K562 (cell line): ENCODE results near the gene NR2F2.

Experiments used
- CTCF ChIP-seq, 3 experiments: IDR thresholded peaks in 2 of 3; conservative IDR thresholded peaks in 1 of 3; 2 replicates each; pipeline ENCODE4 v1.5.1; 2011 to 2012; ENCODE audit warnings: low read length in 3 of 3, mild to moderate bottlenecking in 3 of 3, control low read depth in 2 of 3, improper control_type of control experiment in 1 of 3, inconsistent platforms in 1 of 3, low read depth in 1 of 3, mixed read lengths in 1 of 3, moderate library complexity in 1 of 3; ENCODE audit not compliant: insufficient read depth in 2 of 3
- FOS ChIP-seq: IDR thresholded peaks from 3 replicates; pipeline ENCODE4 v1.6.1; 2011; ENCODE audit not compliant: insufficient read length; ENCODE audit errors: extremely low read depth
- POLR2A ChIP-seq: fragments of 450-650 bp; conservative IDR thresholded peaks from 2 replicates; pipeline ENCODE4 v1.6.1; 2016
- ZNF740 ChIP-seq, 3 experiments: fragments of 200-800 bp in 1 of 3; sonication (Bioruptor generic) in 1 of 3; sonication (generic) in 1 of 3; formaldehyde crosslinking in 1 of 3; IDR thresholded peaks; 2 replicates each; pipeline versions ENCODE4 v1.6.1 to v1.8.0; 2016 to 2022; ENCODE audit warnings: mild to moderate bottlenecking in 2 of 3, missing compliant biosample characterization in 2 of 3, missing genetic modification characterization in 2 of 3, missing genetic modification reagents in 1 of 3

GRCh38 chr15:96292635-96293034 lies 37.9 kb upstream of the NR2F2 start:
- no peak for TF ChIP-seq POLR2A
- no peak for TF ChIP-seq CTCF (IDR thresholded peaks at IDR 0.05 in 2 of 3, conservative IDR thresholded peaks at IDR 0.05 in 1 of 3; ENCODE audit: insufficient read depth in 2 of 3, low read depth in 1 of 3, low read length in 3 of 3)
- no peak for TF ChIP-seq FOS
- no peak for TF ChIP-seq ZNF740 (CRISPR knock-in tag; IDR thresholded peaks at IDR 0.05)
- TF ChIP-seq ZNF740 (tag; IDR thresholded peaks at IDR 0.05) = no peak
